GM10847 (cell line): ENCODE data around the gene TMED9.

Source experiments
- POLR2A ChIP-seq: IDR thresholded peaks from 2 replicates; pipeline ENCODE4 v1.6.1; 2011; ENCODE audit not compliant: insufficient read length; ENCODE audit errors: extremely low read depth

TMED9 gene

GRCh38 chr5:177568326-177568725 is 23.7 kb upstream of the TMED9 start:
- no peak for TF ChIP-seq POLR2A

- no peak for TF ChIP-seq POLR2A
These were observed 22.1 kb upstream of the TMED9 start for GRCh38 chr5:177569894-177570293.

GRCh38 chr5:177575488-177575887 is 16.5 kb upstream of the TMED9 start:
- no peak for TF ChIP-seq POLR2A

- no peak for TF ChIP-seq POLR2A
These were observed 15.8 kb upstream of the TMED9 start for GRCh38 chr5:177576169-177576568.

GRCh38 chr5:177578316-177578715 is 13.7 kb upstream of the TMED9 start:
- no peak for TF ChIP-seq POLR2A

GRCh38 chr5:177588413-177588909 is 3.5 kb upstream of the TMED9 start:
- no peak for TF ChIP-seq POLR2A

GRCh38 chr5:177590406-177590805 is 1.6 kb upstream of the TMED9 start:
- TF ChIP-seq POLR2A, result no peak

- TF ChIP-seq POLR2A, result no peak
These were observed 353 bp upstream of the TMED9 start for GRCh38 chr5:177591690-177592009.

GRCh38 chr5:177592905-177593304 is 902 bp downstream of the TMED9 start:
- no peak for TF ChIP-seq POLR2A

- TF ChIP-seq POLR2A, result no peak
These were observed 1.5 kb downstream of the TMED9 start for GRCh38 chr5:177593511-177593910.

- TF ChIP-seq POLR2A, result no peak
These were observed 2.1 kb downstream of the TMED9 start for GRCh38 chr5:177594071-177594470.

- TF ChIP-seq POLR2A, result no peak
These were observed 3.1 kb downstream of the TMED9 start for GRCh38 chr5:177595026-177595585.

GRCh38 chr5:177595991-177596774 is 4.2 kb downstream of the TMED9 start:
- no peak for TF ChIP-seq POLR2A

- TF ChIP-seq POLR2A, result no peak
These were observed 4.8 kb downstream of the TMED9 start for GRCh38 chr5:177596775-177597238.

GRCh38 chr5:177598477-177598876 is 6.5 kb downstream of the TMED9 start:
- no peak for TF ChIP-seq POLR2A

GRCh38 chr5:177599731-177600507 is 7.9 kb downstream of the TMED9 start, which contains the start of gene B4GALT7:
Gene B4GALT7, plus strand, starts transcription at chr5:177600132. Its CDS starts 79 bp downstream, at chr5:177600211.
- TF ChIP-seq POLR2A, result peak; percentile 90
